ENCODE results near the gene TSPAN1.

Gene TSPAN1

DNA sequence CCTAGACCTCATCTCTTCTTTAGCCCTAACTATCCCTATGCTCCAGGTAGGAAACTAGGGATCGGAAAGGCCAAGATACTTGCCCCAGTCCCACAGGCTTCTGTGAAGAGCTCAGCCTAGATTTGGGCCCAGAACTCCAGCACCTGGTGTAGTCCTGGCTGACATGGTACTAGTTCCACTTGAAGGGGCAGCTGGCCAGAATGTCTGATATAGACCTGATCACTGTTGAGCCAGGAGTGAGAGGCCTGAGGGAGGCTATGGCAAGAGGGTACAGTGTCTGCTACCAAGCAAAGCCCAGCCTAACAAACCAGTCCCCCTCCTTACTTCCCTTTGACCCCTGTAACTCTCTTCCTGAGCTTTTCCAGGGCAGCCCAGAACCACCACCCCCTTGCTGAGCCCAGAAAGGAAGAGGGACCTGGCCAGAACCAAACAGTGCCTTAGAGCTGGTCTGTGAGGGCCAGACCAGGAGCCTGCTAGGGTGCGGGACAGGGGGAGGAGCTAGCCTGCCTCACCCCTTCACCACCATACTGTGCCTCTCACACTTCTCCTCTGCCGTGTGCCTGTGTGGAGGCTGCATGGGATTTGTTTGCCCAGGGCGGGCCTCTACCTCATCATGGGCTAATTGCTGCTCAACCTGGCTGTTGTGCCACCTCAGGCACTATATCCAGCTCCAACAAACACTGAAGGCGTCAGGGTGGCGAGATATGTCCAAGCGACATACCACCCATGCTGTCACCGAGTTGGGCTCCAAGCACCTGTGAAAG, 12.4 kb downstream of the TSPAN1 start:
- DNase-seq (ENCODE audit: low read depth in 3 of 3): no peak

GRCh38 chr1:46188295-46189030, 13.6 kb downstream of the TSPAN1 start:
- no peak for DNase-seq (ENCODE audit: low read depth in 3 of 3)

GRCh38 chr1:46190539-46190938, 15.7 kb downstream of the TSPAN1 start:
- DNase-seq (ENCODE audit: low read depth in 3 of 3): no peak

GRCh38 chr1:46191033-46191701, 16.3 kb downstream of the TSPAN1 start:
- DNase-seq (ENCODE audit: low read depth in 3 of 3): no peak

DNA sequence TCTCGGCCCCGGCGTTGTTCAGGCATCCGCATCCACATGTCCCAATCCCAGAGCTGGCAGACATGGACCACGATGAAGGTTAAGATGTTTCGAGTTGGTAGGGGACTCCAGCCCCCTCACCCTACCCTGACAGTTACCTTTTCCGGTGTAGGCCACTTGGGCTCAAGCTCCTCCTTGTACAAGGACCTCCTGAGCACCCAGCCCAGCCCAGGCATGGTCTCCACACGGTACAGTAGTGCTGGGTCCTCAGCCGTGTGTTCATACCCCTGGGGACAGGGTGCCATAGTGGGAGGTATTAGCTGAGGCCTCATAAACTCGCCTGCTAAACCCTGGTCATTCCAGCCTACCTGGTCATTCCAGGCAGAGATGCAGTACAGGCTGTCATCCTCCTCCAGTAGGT, 17.3 kb downstream of the TSPAN1 start:
- no peak for DNase-seq (ENCODE audit: low read depth in 3 of 3)

GRCh38 chr1:46193285-46193684, 18.4 kb downstream of the TSPAN1 start:
- no peak for DNase-seq (ENCODE audit: low read depth in 3 of 3)

GRCh38 chr1:46193984-46194570, 19.2 kb downstream of the TSPAN1 start:
- DNase-seq (ENCODE audit: low read depth in 3 of 3): no peak

- no peak for DNase-seq (ENCODE audit: low read depth in 3 of 3)
Observed at GRCh38 chr1:46194641-46195193, 19.8 kb downstream of the TSPAN1 start.

GRCh38 chr1:46196609-46197008, 21.7 kb downstream of the TSPAN1 start:
- DNase-seq (ENCODE audit: low read depth in 3 of 3): no peak

DNA sequence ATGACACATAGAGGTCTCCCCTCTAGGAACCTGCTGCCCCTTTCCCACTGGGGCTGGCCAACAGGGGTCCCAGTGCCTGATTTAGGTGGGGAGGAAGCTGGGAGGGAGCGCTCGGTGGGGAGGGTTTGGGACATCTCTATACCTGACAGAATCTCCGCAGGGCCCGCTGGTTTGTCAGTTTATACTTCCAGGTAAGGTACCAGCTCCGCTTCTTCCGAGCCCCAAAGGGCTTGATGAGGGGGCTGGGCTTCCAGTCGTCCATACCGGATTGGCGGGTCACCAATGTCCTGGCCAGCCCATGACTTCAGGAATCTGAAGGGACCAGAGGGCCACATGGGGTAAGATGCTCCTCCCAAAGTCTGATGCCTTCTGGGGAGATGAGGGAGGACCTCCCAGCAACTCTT, 22.7 kb downstream of the TSPAN1 start:
- DNase-seq (ENCODE audit: low read depth in 3 of 3): no peak

DNA sequence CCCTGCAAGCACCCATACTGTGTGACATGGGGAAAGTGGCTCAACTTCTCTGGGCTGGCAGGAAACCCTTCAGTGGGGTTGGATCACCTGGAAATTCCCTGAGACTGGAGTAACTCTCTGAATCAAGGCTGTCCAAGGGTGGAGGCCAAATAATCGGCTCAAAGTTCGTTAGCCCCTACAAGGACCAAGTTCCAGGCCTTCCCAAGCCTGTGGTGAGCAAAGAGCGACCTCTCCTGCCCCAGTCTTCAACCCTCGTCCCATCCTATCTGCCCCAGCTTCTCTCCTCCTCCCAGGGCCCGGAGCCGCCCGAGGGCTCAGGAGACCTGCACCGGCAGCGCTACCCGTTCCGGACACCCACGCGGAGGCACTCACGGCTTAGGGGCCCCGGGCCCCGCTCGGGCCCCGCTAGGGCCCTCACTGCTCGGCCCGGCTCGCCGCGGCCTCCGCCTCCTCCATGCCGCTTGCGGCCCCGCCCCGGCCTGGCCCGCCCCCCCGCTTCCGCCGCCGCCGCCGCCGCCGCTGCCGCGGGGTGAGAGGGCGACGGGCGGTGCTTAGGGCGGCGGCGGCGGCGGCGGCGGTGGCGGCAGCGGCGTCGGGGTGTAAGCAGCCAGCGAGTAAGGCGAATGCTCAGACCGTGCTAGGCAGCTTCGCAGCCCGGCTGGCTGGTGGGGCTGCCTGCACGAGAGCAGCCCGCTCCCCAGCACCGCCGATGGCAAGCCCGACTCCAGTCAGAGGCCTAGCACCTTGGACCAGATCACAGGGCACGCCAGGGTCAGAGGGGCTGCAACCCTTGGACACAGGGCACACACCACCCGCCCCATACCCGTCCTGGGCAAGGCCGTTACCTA, 23.3 kb downstream of the TSPAN1 start, which contains the start of gene POMGNT1:
TSS of gene POMGNT1 (minus strand) at position 471 of the 848 bp plus-strand sequence. CDS start 613 bp downstream, outside the sequence.
- DNase-seq (ENCODE audit: low read depth in 3 of 3): peak; percentile 43 to 74 (median 51)

- DNase-seq (ENCODE audit: low read depth in 3 of 3): no peak
Observed at GRCh38 chr1:46199233-46199749, 24.4 kb downstream of the TSPAN1 start.

GRCh38 chr1:46203738-46204405, 29.0 kb downstream of the TSPAN1 start:
- DNase-seq (ENCODE audit: low read depth in 3 of 3): no peak

DNA sequence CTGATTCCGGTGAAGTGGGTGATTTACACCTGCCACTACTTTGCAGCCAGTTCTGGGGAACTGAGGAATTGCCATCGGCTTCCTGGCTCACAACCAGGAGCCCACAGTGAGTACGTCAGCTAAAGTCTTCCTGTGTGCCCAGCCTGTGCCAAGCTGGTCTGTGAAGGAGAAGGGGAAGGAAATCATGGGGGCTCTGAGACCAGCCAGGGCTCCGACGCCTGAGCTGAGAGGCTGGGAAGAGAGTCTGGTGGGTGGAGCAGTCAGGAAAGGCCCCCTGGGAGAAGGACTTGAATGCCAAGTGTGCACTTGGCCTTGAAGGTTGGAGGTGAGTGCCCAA, 29.5 kb downstream of the TSPAN1 start:
- no peak for DNase-seq (ENCODE audit: low read depth in 3 of 3)

DNA sequence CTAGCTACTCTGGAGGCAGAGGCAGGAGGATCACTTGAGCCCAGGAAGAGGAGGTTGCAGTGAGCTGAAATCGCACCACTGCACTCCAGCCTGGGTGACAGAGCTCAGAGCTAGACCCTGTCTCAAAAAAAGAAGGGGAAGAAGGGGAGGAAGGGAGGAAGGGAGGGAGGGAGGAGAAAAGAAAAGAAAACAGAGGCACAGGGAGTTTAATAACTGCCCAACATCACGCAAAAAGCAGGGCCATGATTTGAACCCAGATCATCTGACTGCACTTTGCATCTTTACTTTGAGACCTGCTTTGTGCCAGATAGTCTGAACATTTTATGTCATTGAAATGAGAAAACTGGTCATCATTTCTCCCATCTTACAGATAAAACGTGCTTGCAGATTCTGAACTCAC, 30.3 kb downstream of the TSPAN1 start:
- no peak for DNase-seq (ENCODE audit: low read depth in 3 of 3)

DNA sequence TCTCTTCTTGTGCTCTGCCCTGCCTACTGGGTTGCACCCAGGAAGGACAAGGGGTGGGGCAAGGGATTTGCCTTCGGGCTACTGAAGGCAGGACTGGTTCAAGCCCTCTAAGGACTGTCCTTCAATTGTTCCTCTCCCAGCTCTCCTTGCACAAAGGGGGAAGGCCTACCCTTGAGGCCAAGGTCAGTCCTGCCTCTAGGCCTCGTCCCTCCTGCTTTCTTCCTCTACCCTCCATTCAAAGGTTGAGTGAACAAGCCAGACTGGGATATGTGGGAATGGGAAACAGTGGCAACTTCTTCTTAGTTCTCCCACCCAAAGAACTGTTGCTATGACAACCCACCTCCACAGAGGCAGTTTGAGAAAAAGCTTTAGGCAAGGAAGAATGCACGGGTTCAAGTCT, 30.9 kb downstream of the TSPAN1 start:
- no peak for DNase-seq (ENCODE audit: low read depth in 3 of 3)

GRCh38 chr1:46206399-46206798, 31.5 kb downstream of the TSPAN1 start:
- DNase-seq (ENCODE audit: low read depth in 3 of 3): no peak

DNA sequence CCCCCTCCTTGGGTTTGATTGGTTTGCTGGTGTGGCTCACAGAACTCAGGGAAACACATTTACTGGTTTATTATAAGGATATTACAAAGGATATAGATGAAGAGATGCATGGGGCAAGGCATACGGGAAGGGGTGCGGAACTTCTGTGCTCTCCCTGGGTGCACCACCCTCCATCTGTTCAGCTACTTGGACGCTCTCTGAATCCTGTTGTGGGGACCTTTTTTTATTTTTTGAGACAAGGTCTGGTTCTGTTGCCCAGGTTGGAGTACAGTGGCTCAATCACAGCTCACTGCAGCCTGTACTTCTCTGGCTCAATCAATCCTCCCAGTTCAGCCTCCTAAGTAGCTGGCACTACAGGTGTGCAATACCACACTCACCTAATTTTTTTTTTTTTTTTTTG, 35.7 kb downstream of the TSPAN1 start:
- no peak for DNase-seq (ENCODE audit: low read depth in 3 of 3)

DNA sequence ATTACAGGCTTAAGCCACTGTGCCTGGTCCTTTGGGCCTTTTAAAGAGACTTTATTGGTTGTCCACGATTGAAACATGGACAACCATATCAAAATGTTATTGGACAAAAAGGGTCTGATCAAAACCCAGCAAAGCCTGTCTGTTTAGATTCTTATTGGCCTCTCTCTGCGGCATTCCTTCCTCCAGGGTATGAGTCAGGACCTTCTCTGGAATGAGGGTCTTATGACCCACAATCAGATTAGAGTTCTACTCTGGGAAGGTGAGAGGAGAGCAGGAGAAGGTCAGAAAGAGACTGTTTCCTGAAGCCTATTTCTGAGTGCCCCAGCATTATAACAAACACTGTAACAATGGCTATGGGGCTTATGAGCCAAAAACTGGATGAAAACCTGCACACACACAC, 36.2 kb downstream of the TSPAN1 start:
- DNase-seq (ENCODE audit: low read depth in 3 of 3): no peak

DNA sequence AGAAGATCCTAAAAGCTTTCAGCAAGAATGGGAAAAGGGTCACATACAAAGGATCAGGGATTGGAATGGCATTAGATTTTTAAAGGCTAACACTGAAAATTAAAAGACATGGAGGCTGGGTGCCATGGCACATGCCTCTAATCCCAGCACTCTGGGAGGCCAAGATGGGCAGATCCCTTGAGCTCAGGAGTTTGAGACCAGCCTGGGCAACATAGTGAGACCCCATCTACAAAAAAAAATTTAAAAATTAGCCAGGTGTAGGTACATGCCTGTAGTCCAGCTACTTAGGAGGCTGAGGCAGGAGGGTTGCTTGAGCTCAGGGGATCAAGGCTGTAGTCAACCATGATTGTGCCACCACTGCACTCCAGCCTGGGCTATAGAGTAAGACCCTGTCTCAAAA, 40.6 kb downstream of the TSPAN1 start:
- no peak for DNase-seq (ENCODE audit: low read depth in 3 of 3)
